K562 (cell line): ENCODE results near the gene MYBPC3. TPM values are rescaled to one million over a fixed set of nuclear protein-coding genes. Genes with fewer than 3 reads are reported as not detected.

ENCODE experiments used
- ATAC-seq: fragments of 200-7000 bp; cut with Tn5 transposase; 3 replicates; pipeline ENCODE4 v1.9.1; 2020; ENCODE audit warnings: moderate library complexity
- BruUV-seq: library from RNA; stranded (reverse); fragments of 400-500 nt; replicated peaks from 2 replicates; lab custom pipeline; 2021; lab: Mats Ljungman, UMichigan
- CTCF ChIA-PET: fragments of 300-600 bp; formaldehyde crosslinking; extraction: SDS; loops from one replicate; lab custom pipeline; 2021; ENCODE audit warnings: low intra/inter-chr PET ratio; lab: Yijun Ruan, JAX
- POLR2A ChIA-PET: fragments of 300-600, 350-650 bp; sonication (Branson Sonifier 250); formaldehyde crosslinking; extraction: SDS; loops from one replicate; lab custom pipeline; 2021; ENCODE audit warnings: antibody characterized with exemption, inconsistent platforms; lab: Yijun Ruan, JAX
- DNase-seq, 4 experiments: peaks; one replicate each; pipeline versions ENCODE4 v3.0.0 to v3.0.0-alpha.2; 2011 to 2018; ENCODE audit warnings: low spot score in 3 of 4, mixed read lengths in 3 of 4; ENCODE audit errors: extremely low read depth in 1 of 4
- FAIRE-seq: peaks from 2 replicates; lab custom pipeline; 2011; peaks lifted over from hg19 to GRCh38; lab: Jason Lieb, UNC
- H2AFZ ChIP-seq: 2 replicates; pipeline ENCODE4 v1.6.0; 2011; ENCODE audit warnings: low read depth, low read length, control low read depth, inconsistent platforms
- H3K27ac ChIP-seq: fragments of 200-600 bp; 3 replicates; pipeline ENCODE4 v1.8.0; 2011; ENCODE audit warnings: low read depth, mild to moderate bottlenecking, control low read depth, inconsistent platforms, low read length, moderate library complexity, mixed read lengths; ENCODE audit errors: extremely low read depth
- H3K27me3 ChIP-seq, 2 experiments: fragments of 300-600 bp in 1 of 2; 2 replicates in 1 of 2; 3 replicates in 1 of 2; pipeline versions ENCODE4 v1.6.0 to v1.8.0; 2011; ENCODE audit warnings: inconsistent platforms in 2 of 2, low read length in 2 of 2, mild to moderate bottlenecking in 1 of 2, mixed read lengths in 1 of 2, moderate library complexity in 1 of 2; ENCODE audit not compliant: control insufficient read depth in 2 of 2, insufficient read depth in 2 of 2
- H3K36me3 ChIP-seq: fragments of 300-600 bp; 3 replicates; pipeline ENCODE4 v1.8.0; 2011; ENCODE audit warnings: mild to moderate bottlenecking, low read length, inconsistent platforms; ENCODE audit not compliant: control insufficient read depth, insufficient read depth
- H3K4me1 ChIP-seq, 2 experiments: fragments of 200-600 bp in 1 of 2; replicated peaks in 1 of 2; 2 replicates in 1 of 2; 3 replicates in 1 of 2; pipeline versions ENCODE4 v1.5.1 to v1.8.0; 2011; ENCODE audit warnings: inconsistent platforms in 2 of 2, low read length in 2 of 2, mild to moderate bottlenecking in 1 of 2, mixed read lengths in 1 of 2, moderate library complexity in 1 of 2; ENCODE audit not compliant: control insufficient read depth in 2 of 2, insufficient read depth in 2 of 2
- H3K4me2 ChIP-seq: 2 replicates; pipeline ENCODE4 v1.6.1; 2011; ENCODE audit warnings: low read length, control low read depth, inconsistent platforms, mixed read lengths; ENCODE audit not compliant: insufficient read depth
- H3K4me3 ChIP-seq: fragments of 200-600 bp; sonication (generic), shearing (Covaris generic); 2 replicates; pipeline ENCODE4 v1.5.1; 2016; ENCODE audit warnings: control low read depth, inconsistent platforms
- H3K79me2 ChIP-seq: fragments of 200-600 bp; 3 replicates; pipeline ENCODE4 v1.8.0; 2011; ENCODE audit warnings: low read length, inconsistent platforms; ENCODE audit not compliant: control insufficient read depth, insufficient read depth
- H3K9ac ChIP-seq, 2 experiments: 2 replicates each; pipeline versions ENCODE4 v1.6.0 to v1.6.1; 2011; ENCODE audit warnings: low read depth in 2 of 2, low read length in 2 of 2, control low read depth in 1 of 2, inconsistent platforms in 1 of 2, mild to moderate bottlenecking in 1 of 2, mixed read lengths in 1 of 2; ENCODE audit not compliant: insufficient read depth in 1 of 2
- H3K9me1 ChIP-seq: one replicate; pipeline ENCODE4 v1.6.0; 2011; ENCODE audit warnings: inconsistent platforms, mild to moderate bottlenecking, low read length, moderate library complexity; ENCODE audit not compliant: control insufficient read depth, insufficient read depth
- H3K9me3 ChIP-seq: replicated peaks from 2 replicates; pipeline ENCODE4 v1.5.1; 2011; ENCODE audit warnings: low read depth, low read length, inconsistent platforms; ENCODE audit not compliant: control insufficient read depth, insufficient read depth
- H4K20me1 ChIP-seq: replicated peaks from 2 replicates; pipeline ENCODE4 v1.6.1; 2011; ENCODE audit warnings: low read length, inconsistent platforms, mixed read lengths; ENCODE audit not compliant: control insufficient read depth, insufficient read depth
- BHLHE40 ChIP-seq: IDR thresholded peaks from 2 replicates; pipeline ENCODE4 v1.6.1; 2011; ENCODE audit warnings: low read length, improper control_type of control experiment
- ELF1 ChIP-seq: fragments of 200-800 bp; sonication (Bioruptor generic); IDR thresholded peaks from 2 replicates; pipeline ENCODE4 v1.6.1; 2016; ENCODE audit warnings: missing genetic modification characterization, missing compliant biosample characterization
- HOMEZ ChIP-seq: fragments of 250-450 bp; sonication (Bioruptor Pico); IDR thresholded peaks from 2 replicates; pipeline ENCODE4 v1.4.0; 2020; ENCODE audit warnings: mild to moderate bottlenecking, moderate library complexity
- KLF13 ChIP-seq: fragments of 450-650 bp; IDR thresholded peaks from 2 replicates; pipeline ENCODE4 v1.6.1; 2016; ENCODE audit warnings: missing genetic modification characterization, low read depth, mild to moderate bottlenecking, missing compliant biosample characterization, moderate library complexity, borderline replicate concordance
- MECOM ChIP-seq: fragments of 250-450 bp; sonication (Bioruptor Pico); IDR thresholded peaks from 2 replicates; pipeline ENCODE4 v1.8.0; 2022; ENCODE audit warnings: inconsistent platforms
- NR2C2 ChIP-seq, 2 experiments: fragments of 200-800 bp in 1 of 2; sonication (Bioruptor generic) in 1 of 2; sonication (generic) in 1 of 2; formaldehyde crosslinking in 1 of 2; IDR thresholded peaks; 2 replicates each; pipeline versions ENCODE4 v1.6.1 to v1.8.0; 2016 to 2022; ENCODE audit warnings: mild to moderate bottlenecking in 1 of 2, missing compliant biosample characterization in 1 of 2, missing genetic modification characterization in 1 of 2, missing genetic modification reagents in 1 of 2
- POLR2H ChIP-seq: IDR thresholded peaks from 2 replicates; pipeline ENCODE4 v1.6.1; 2016; ENCODE audit warnings: missing genetic modification characterization, low read depth, mild to moderate bottlenecking, control low read depth, missing compliant biosample characterization, moderate library complexity
- RBM22 ChIP-seq: fragments of 200-400 bp; formaldehyde crosslinking; IDR thresholded peaks from 2 replicates; pipeline ENCODE4 v1.6.1; 2018; ENCODE audit warnings: low read length, low read depth; ENCODE audit not compliant: poor library complexity, severe bottlenecking
- SAFB ChIP-seq: fragments of 200-400 bp; formaldehyde crosslinking; IDR thresholded peaks from 2 replicates; pipeline ENCODE4 v1.6.1; 2017; ENCODE audit warnings: low read depth, low read length, borderline replicate concordance
- SNAPC5 ChIP-seq: fragments of 250-450 bp; sonication (Bioruptor Pico); IDR thresholded peaks from 2 replicates; pipeline ENCODE4 v1.8.0; 2021; ENCODE audit warnings: moderate library complexity, mild to moderate bottlenecking, inconsistent platforms
- TOE1 ChIP-seq, 2 experiments: fragments of 450-650 bp in 1 of 2; sonication (generic) in 1 of 2; formaldehyde crosslinking in 1 of 2; IDR thresholded peaks; 2 replicates each; pipeline versions ENCODE4 v1.7.1 to v1.8.0; 2016 to 2022; ENCODE audit warnings: borderline replicate concordance in 2 of 2, mild to moderate bottlenecking in 2 of 2, antibody characterized with exemption in 1 of 2, inconsistent platforms in 1 of 2, low read depth in 1 of 2, missing genetic modification reagents in 1 of 2, moderate library complexity in 1 of 2
- U2AF2 ChIP-seq: fragments of 200-400 bp; formaldehyde crosslinking; optimal IDR thresholded peaks from 2 replicates; pipeline ENCODE3; 2017; ENCODE audit warnings: low read depth, mild to moderate bottlenecking, low read length
- ZNF507 ChIP-seq: conservative IDR thresholded peaks from 2 replicates; pipeline ENCODE4 v1.6.1; 2017; ENCODE audit warnings: missing genetic modification characterization, missing compliant biosample characterization
- ZNF766 ChIP-seq: fragments of 200-800 bp; sonication (Bioruptor generic); conservative IDR thresholded peaks from 2 replicates; pipeline ENCODE4 v1.6.1; 2016; ENCODE audit warnings: missing genetic modification characterization, missing compliant biosample characterization
- WGBS: fragments of 100-300 bp; shearing (Covaris generic); methylation state at CpG from one replicate; pipeline ENCODE4 v1.1.6; 2016; ENCODE audit warnings: low coverage, mixed read lengths; ENCODE audit not compliant: insufficient coverage; ENCODE audit errors: missing lambda C conversion rate; 5-methylcytosine and 5-hydroxymethylcytosine counted together
- in situ Hi-C: fragments of 300-500 bp; cut with MboI; formaldehyde crosslinking; loops from 4 replicates; pipeline ENCODE4 v1.15.0; 2018; ENCODE audit warnings: inconsistent platforms, mixed read lengths
- intact Hi-C: fragments of 100-400 bp; cut with micrococcal nuclease; formaldehyde crosslinking; loops from 2 replicates; pipeline ENCODE4 v1.14.2; 2022
- polyA plus RNA-seq, 8 experiments: library from polyadenylated mRNA; depleted of rRNA in 4 of 8; stranded (reverse) in 5 of 8; unstranded in 3 of 8; fragments of >200 nt; fragmentation: Nextera tagmentation in 2 of 8; fragmentation: Illumina TruSeq in 1 of 8; extraction: Ambion mirVana in 2 of 8; extraction: Trizol in 1 of 8; gene quantifications; 2 replicates each; pipeline versions ENCODE4 v1.2.1 to v1.2.3, GENCODE V29; 2011 to 2014; ENCODE audit warnings: inconsistent platforms in 1 of 8, missing spikeins in 1 of 8
- total RNA-seq, 7 experiments: library from RNA; depleted of rRNA in 6 of 7; stranded (reverse); fragments of >200 nt in 6 of 7; fragmentation: Illumina TruSeq in 2 of 7; extraction: Trizol in 2 of 7; gene quantifications; 2 replicates each; pipeline versions ENCODE4 v1.2.1 to v1.2.3, GENCODE V29; 2011 to 2021; ENCODE audit warnings: low replicate concordance in 1 of 7

Gene MYBPC3
- total and polyA plus RNA-seq, 9 of the 15 experiments (the other 6 are each of a cell fraction or from before 2014, with no cell fraction given) = 0.01 TPM; not detected in 8

- TF ChIP-seq NR2C2 (CRISPR knock-in tag; IDR thresholded peaks at IDR 0.05) (no peak), NR2C2 (tag; IDR thresholded peaks at IDR 0.05) (no peak), U2AF2 (no peak), TOE1 (IDR thresholded peaks at IDR 0.05; ENCODE audit: borderline replicate concordance) (0 out of 2 replicates have a peak, but pooled peaks have one; percentile 34), TOE1 (CRISPR knock-in tag; IDR thresholded peaks at IDR 0.05; ENCODE audit: borderline replicate concordance, low read depth) (no peak), MECOM (CRISPR knock-in tag) (no peak)
- TF ChIP-seq, all 486 proteins: peak for 5
Observed at GRCh38 chr11:47376107-47376524, 23.6 kb upstream of the MYBPC3 start (continued).

GRCh38 chr11:47375546-47376085 lies 23.1 kb upstream of the MYBPC3 start:
- peaks cover 37 to 51% of the 10 kb centered on the region in 2 experiments for H3K4me1 ChIP-seq
- H4K20me1 ChIP-seq = no peaks in the 10 kb centered on the region
- H3K4me2 ChIP-seq = no peak overlapping the region; the same call in 1 of the 2 replicates
- ATAC-seq = no peak
- no TSS peak for BruUV-seq
- ChIA-PET CTCF (interaction anchor here (1.4 to 1.9 kb wide), 2 partner anchors 77 to 241 kb away, joined by 5 to 6 read pairs; no protein-coding TSS in a partner anchor), POLR2A (interaction anchor here (1.2 to 1.4 kb wide), 2 partner anchors 12 to 24 kb away, joined by 3 to 6 read pairs; no protein-coding TSS in a partner anchor)
- 76% methylated on average over 10 of the region's 13 CpGs for WGBS
- H3K27ac ChIP-seq = no peak overlapping the region
- TF ChIP-seq KLF13 (tag) (no peak), HOMEZ (CRISPR knock-in tag) (no peak), BHLHE40 (no peak), POLR2H (tag) (no peak), SNAPC5 (CRISPR knock-in tag) (no peak), SAFB (no peak), ZNF766 (CRISPR knock-in tag) (no peak), ZNF507 (tag) (no peak), RBM22 (no peak), ELF1 (tag) (no peak)
- no peak overlapping the region for H3K4me3 ChIP-seq
- H3K9me1 ChIP-seq = no peaks in the 10 kb centered on the region
- no peak for FAIRE-seq
- peaks cover 26% of the 10 kb centered on the region for H3K79me2 ChIP-seq
- peak overlapping the region in 1 of 2 experiments; percentile 37; a peak in 2 of 4 replicates for H3K9ac ChIP-seq
- H3K36me3 ChIP-seq = peaks cover 15% of the 10 kb centered on the region; the same call in 1 of the 3 replicates
- no peaks in the 10 kb centered on the region for H3K9me3 ChIP-seq
- no peak for DNase-seq
- H2AFZ ChIP-seq = no peak overlapping the region
- intact Hi-C loops (loop anchor here (10.0 kb wide), 1 partner anchor 239 kb away; no protein-coding TSS in a partner anchor), in situ Hi-C loops (no loop called here)
- no peaks in the 10 kb centered on the region for H3K27me3 ChIP-seq
